CD4-positive, alpha-beta T cell treated with Interferon gamma for 1 hour (primary cell): ENCODE data around the gene HOXA4.
A peak's percentile ranks its signal among the peaks of the same experiment; 100 is the strongest.

ENCODE experiments used
- DNase-seq: peaks from one replicate; pipeline ENCODE4 v3.0.0-alpha.2; 2020

HOXA4 gene

DNA sequence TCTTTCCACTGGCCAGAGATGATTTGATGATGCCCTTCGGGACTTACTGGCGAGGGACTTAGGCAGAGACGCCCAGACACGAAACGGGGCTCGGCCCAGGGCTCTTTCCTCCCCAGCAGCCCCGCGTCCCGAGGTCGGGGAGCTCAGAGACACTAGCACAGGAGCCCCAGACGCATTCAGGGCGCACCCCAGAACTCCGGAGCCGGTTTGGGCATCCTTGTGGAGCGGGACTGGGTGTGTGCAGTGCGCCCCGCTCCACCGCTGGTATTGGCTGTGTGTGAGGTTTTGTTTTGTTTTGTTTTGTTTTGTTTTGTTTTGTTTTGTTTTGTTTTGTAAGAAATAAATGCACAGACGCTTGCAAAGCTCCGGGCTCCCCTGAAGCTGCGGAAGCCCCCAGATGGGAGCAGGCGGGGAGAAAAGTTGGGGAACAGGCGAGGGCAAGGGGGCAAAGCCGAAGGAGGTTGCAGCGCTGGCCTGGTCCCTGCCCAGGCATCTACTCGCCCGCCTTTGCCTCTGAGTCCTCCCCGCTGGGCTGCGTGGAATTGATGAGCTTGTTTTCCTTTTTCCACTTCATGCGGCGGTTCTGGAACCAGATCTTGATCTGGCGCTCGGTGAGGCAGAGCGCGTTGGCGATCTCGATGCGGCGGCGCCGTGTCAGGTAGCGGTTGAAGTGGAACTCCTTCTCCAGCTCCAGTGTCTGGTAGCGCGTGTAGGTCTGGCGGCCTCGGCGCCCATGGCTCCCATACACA, 14.8 kb upstream of the HOXA4 start:
- DNase-seq, result no peak

GRCh38 chr7:27144781-27145164, 14.2 kb upstream of the HOXA4 start:
- DNase-seq, result no peak

DNA sequence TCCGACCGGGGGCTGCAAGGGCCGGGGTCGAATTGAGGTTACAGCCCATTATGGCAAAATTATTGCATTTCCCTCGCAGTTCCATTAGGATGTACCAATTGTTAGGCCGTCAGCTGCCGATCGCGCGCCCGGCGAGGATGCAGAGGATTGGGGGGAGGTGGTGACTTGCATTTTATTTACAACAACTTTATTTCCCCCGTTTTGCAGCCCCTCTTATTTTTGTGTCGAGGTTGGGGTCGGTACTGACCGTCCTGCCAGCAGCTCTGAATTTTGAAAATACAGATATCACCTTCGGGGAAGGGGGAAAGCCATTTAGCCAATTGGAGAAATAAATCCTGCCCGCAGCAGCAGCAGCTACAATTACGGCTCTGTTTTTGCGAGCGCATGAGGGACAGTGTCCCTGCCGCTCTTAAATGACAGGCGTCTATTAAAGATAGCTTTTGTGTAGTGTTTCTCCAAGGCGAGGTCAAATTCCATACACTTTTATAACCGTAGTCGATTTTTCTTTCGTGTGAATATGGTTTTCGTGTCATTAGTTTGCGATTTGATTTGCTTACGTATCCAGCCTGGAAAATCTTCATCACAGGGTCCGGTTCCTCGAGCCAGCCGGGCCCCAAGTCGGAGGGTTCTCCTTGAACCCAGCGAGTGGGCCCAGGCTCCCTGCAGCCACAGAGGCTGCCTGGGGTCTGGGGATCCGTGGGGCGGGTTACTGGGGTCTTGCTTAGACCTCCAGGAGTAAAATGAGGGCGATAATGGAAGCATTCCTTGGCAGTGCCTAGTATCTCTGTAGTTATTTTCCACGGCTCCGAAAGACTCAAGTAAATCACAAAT, 13.6 kb upstream of the HOXA4 start:
- DNase-seq, result no peak

- DNase-seq, result peak; percentile 51
Measured at GRCh38 chr7:27143023-27143949, 12.7 kb upstream of the HOXA4 start, which contains the start of gene HOXA5. Gene HOXA5, minus strand, starts transcription at chr7:27143681. Its CDS starts 74 bp downstream, at chr7:27143607.

GRCh38 chr7:27142580-27143022, 12.0 kb upstream of the HOXA4 start:
- DNase-seq, result no peak

GRCh38 chr7:27141923-27142579, 11.5 kb upstream of the HOXA4 start:
- no peak for DNase-seq

DNA sequence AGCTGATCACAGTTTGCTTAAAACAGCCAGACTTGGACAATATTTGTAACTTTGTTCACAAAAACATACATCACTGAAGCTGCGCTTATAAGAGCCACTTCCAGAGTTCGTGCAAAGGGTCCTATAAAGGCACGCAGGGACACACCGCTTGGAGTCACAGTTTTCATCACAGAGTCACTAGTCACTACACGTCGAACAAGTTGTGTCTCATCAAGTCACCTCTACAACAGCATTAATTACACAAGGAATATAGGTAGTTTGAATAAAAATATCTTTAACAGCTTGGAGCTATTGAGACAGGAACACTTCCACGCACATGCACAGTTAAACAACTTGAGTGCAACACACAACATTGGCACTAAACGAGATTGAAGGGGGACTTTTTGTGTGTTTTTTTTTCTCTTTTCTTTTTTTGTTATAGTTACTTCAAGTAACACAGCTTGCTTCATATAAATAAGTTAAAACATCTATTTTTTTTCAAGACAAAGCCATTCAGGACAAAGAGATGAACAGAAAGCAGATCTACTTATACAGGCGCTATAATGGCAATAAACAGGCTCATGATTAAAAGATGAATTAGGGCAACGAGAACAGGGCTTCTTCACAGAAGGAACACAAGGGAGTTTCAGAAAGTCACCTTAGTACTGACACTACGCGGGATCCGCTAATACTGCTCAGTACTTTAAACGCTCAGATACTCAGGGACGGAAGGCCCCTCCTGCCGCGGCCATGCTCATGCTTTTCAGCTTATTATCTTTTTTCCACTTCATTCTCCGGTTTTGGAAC, 10.8 kb upstream of the HOXA4 start:
- DNase-seq, result no peak

- DNase-seq, result no peak
Measured at GRCh38 chr7:27140126-27140857, 9.7 kb upstream of the HOXA4 start.

GRCh38 chr7:27139334-27140125, 9.0 kb upstream of the HOXA4 start:
- DNase-seq, result no peak

DNA sequence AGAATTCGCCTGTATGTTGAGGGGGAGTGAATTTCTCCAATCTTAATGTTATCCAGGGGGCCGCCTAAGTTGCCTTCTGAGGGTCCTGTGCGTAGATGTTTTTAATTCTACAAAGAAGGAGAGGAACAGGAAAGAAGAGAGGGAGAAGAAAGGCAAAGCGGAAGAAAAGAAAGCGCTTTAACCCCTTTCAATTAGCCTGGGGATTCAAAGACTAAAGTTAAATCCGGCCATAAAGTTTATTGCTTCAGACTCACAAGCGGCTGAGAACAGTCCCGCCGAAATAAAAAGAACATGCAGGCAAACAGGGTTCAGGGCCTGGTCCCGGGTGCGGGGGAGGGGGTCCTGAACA, 8.4 kb upstream of the HOXA4 start:
- no peak for DNase-seq

GRCh38 chr7:27138472-27138871, 7.9 kb upstream of the HOXA4 start:
- no peak for DNase-seq

GRCh38 chr7:27137640-27138315, 7.2 kb upstream of the HOXA4 start:
- DNase-seq, result no peak

GRCh38 chr7:27134392-27134791, 3.8 kb upstream of the HOXA4 start:
- DNase-seq, result no peak

- no peak for DNase-seq
Measured at GRCh38 chr7:27133409-27134231, 3.1 kb upstream of the HOXA4 start.

- no peak for DNase-seq
Measured at GRCh38 chr7:27132978-27133377, 2.4 kb upstream of the HOXA4 start.

DNA sequence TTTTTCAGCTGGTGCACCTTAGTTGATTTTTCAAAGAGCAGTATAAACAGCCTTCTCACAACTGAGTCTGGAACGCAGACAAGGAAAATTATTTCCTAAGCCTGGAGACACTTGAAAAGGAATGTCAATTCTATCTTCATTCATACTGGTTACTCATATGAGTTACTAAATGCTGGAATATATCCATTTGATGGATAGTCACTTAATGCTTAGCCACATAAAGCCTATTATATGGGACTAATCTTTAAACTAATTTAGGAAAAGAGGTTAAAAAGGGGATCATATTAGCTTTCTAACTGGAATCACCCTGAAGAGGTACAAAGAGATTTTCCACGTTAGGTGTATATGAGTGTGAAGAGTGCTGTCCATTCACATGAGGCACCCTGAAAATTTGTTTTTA, 1.7 kb upstream of the HOXA4 start:
- no peak for DNase-seq

DNA sequence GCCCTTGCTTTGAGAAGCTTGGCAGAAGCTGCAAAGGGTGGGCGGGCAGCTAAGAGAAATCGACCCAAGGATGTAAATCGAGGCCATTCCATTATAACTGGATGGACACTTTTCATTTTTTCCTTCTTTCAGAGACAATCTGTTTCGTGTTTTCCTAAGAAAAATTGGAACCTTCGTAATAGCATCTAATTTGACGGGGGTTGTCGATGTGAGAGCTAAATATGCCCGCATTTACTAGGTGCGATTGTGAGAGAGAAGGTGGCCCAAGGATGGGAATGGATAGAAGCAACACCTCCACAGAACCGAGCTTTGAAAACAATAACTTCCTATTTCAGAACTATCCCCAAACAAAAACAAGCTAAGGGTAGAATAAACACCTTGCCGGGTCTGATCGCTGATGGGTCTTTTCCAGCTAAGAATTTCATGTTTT, 848 bp upstream of the HOXA4 start:
- no peak for DNase-seq

DNA sequence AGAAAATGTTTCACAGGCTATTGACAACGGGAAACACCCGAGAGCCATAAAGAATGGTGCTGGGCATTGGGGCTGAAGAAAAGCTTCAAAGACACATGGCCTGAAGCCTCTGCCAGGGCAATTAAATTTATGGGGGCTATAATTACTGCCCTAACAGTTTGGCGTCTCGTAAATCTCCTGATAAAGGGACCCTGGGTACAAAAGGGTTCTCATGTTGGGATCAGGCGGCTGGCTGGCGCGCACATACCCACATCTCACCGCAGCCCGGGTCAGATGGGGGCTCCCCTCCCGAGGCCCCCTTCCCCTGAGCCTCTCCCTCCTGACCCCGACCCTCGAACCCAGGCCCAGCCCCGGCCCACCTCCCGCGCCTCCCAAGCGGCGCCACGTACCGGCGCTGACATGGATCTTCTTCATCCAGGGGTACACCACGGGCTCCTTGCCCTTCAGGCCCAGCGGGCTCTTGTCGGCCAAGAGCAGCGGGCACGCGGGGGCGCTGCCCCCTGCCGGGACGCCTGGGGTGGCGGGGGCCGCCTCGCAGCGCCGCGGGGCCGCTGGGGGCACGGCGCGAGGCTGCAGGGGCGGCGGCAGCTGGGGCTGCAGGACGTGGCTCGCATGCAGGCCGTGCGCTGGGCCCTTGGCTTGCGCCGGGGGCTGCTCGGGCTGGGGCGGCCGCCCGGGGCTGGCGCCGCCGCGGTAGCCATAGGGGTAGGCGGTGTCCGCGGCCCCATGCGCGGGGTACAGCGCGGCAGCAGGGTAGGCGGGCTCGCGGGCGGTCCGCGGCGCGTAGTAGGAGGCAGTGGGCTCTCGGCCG, 623 bp downstream of the HOXA4 start:
- no peak for DNase-seq
